ENCODE data around the gene FRAT2. TPM values are rescaled to one million over a fixed set of nuclear protein-coding genes. Genes with fewer than 3 reads are reported as not detected.

Gene FRAT2
- total RNA-seq, 4 donors from 2014 or later, result 19.5 to 23.2 (median 21.8) TPM

GRCh38 chr10:97361537-97361901, 27.0 kb upstream of the FRAT2 start:
- 83 to 92% methylated on average over 7 to 11 of the region's 11 CpGs for WGBS, 2 donors
- Histone ChIP-seq H3K27me3 (no peaks in the 10 kb centered on the region), H3K4me3 (replicated peaks in 1 of 3) (no peak overlapping the region), H3K9me3 (no peaks in the 10 kb centered on the region), H3K27ac (no peak overlapping the region), H3K4me1 (no peaks in the 10 kb centered on the region), H3K36me3 (peaks cover 7 to 13% of the 10 kb centered on the region in 2 donors)
- intact Hi-C loops (cut with DNase I), result no loop called here
- no peak for DNase-seq
- no peak for TF ChIP-seq CTCF (IDR thresholded peaks at IDR 0.05)
- TF ChIP-seq POLR2A (IDR thresholded peaks at IDR 0.05), result no peak

- peaks cover 7 to 8% of the 10 kb centered on the region in 2 donors for H3K36me3 ChIP-seq
- H3K27ac ChIP-seq, result no peak overlapping the region
- intact Hi-C loops (cut with DNase I), result no loop called here
- no peak for DNase-seq
- H3K27me3 ChIP-seq, result no peaks in the 10 kb centered on the region
- H3K9me3 ChIP-seq, result no peaks in the 10 kb centered on the region
- 88 to 89% methylated on average over 9 to 11 of the region's 11 CpGs for WGBS, 2 donors
- TF ChIP-seq CTCF (IDR thresholded peaks at IDR 0.05) (no peak), POLR2A (IDR thresholded peaks at IDR 0.05) (no peak)
- H3K4me3 ChIP-seq (replicated peaks in 1 of 3), result no peak overlapping the region
- peaks cover 0 to 3% of the 10 kb centered on the region in 2 donors for H3K4me1 ChIP-seq
These were observed 26.4 kb upstream of the FRAT2 start for GRCh38 chr10:97360705-97361536.

- no peak for TF ChIP-seq POLR2A (IDR thresholded peaks at IDR 0.05)
- TF ChIP-seq CTCF (IDR thresholded peaks at IDR 0.05), result no peak
- WGBS, 2 donors, result 86 to 100% methylated on average over 2 to 3 of the region's 3 CpGs
- Histone ChIP-seq H3K4me3 (replicated peaks in 1 of 3) (no peak overlapping the region), H3K36me3 (peaks cover 5 to 8% of the 10 kb centered on the region in 2 donors), H3K27me3 (no peaks in the 10 kb centered on the region), H3K9me3 (no peaks in the 10 kb centered on the region), H3K4me1 (peaks cover 0 to 5% of the 10 kb centered on the region in 2 donors), H3K27ac (no peak overlapping the region)
- intact Hi-C loops (cut with DNase I), result no loop called here
- no peak for DNase-seq
These were observed 24.3 kb upstream of the FRAT2 start for GRCh38 chr10:97358781-97359180.

- Histone ChIP-seq H3K36me3 (peaks cover 5 to 8% of the 10 kb centered on the region in 2 donors), H3K27me3 (no peaks in the 10 kb centered on the region), H3K4me3 (replicated peaks in 1 of 3) (no peak overlapping the region), H3K27ac (no peak overlapping the region), H3K4me1 (peaks cover 0 to 5% of the 10 kb centered on the region in 2 donors), H3K9me3 (no peaks in the 10 kb centered on the region)
- intact Hi-C loops (cut with DNase I), result no loop called here
- TF ChIP-seq POLR2A (IDR thresholded peaks at IDR 0.05) (no peak), CTCF (IDR thresholded peaks at IDR 0.05) (no peak)
- no peak for DNase-seq
- 87 to 99% methylated on average over 4 of the region's 4 CpGs for WGBS, 2 donors
These were observed 23.8 kb upstream of the FRAT2 start for GRCh38 chr10:97358349-97358748.

- DNase-seq, result no peak
- no peaks in the 10 kb centered on the region for H3K27me3 ChIP-seq
- peaks cover 5 to 8% of the 10 kb centered on the region in 2 donors for H3K36me3 ChIP-seq
- intact Hi-C loops (cut with DNase I), result no loop called here
- H3K4me1 ChIP-seq, result peaks cover 0 to 5% of the 10 kb centered on the region in 2 donors
- H3K9me3 ChIP-seq, result no peaks in the 10 kb centered on the region
- H3K27ac ChIP-seq, result no peak overlapping the region
- TF ChIP-seq CTCF (IDR thresholded peaks at IDR 0.05) (no peak), POLR2A (IDR thresholded peaks at IDR 0.05) (no peak)
- WGBS, 2 donors, result 86% methylated on average over 7 of the region's 7 CpGs; no CpG with 5 or more reads in 1 of the 2 donors
- H3K4me3 ChIP-seq (replicated peaks in 1 of 3), result no peak overlapping the region
These were observed 22.4 kb upstream of the FRAT2 start for GRCh38 chr10:97356918-97357317.

Data from thyroid gland (tissue), 4 donors.